HepG2 (cell line): Measurements from ENCODE around the gene ERICH6.

Source experiments
- FOXK1 ChIP-seq: sonication (generic); formaldehyde crosslinking; IDR thresholded peaks from 2 replicates; pipeline ENCODE4 v1.4.0; 2020; ENCODE audit warnings: low read depth, missing genetic modification reagents, borderline replicate concordance
- SIX1 ChIP-seq: sonication (generic); formaldehyde crosslinking; IDR thresholded peaks from 2 replicates; pipeline ENCODE4 v1.4.0; 2020; ENCODE audit warnings: missing genetic modification reagents, borderline replicate concordance
- SMAD1 ChIP-seq: sonication (generic); formaldehyde crosslinking; IDR thresholded peaks from 2 replicates; pipeline ENCODE4 v1.4.0; 2020; ENCODE audit warnings: missing genetic modification reagents, low read depth, mild to moderate bottlenecking, borderline replicate concordance
- ZFX ChIP-seq: sonication (generic); formaldehyde crosslinking; IDR thresholded peaks from 2 replicates; pipeline ENCODE4 v1.4.0; 2020; ENCODE audit warnings: mild to moderate bottlenecking, low read depth, missing genetic modification reagents, moderate library complexity
- ZNF441 ChIP-seq: sonication (generic); formaldehyde crosslinking; IDR thresholded peaks from 2 replicates; pipeline ENCODE4 v1.7.0; 2021; ENCODE audit warnings: missing genetic modification reagents, borderline replicate concordance
- TF ChIP-seq, protein P1 (sequence below): sonication (generic); formaldehyde crosslinking; IDR thresholded peaks from 2 replicates; pipeline ENCODE4 v1.5.0; 2020; ENCODE audit warnings: mild to moderate bottlenecking, missing genetic modification reagents, moderate library complexity
- TF ChIP-seq, protein P2 (sequence below): sonication (generic); formaldehyde crosslinking; IDR thresholded peaks from 2 replicates; pipeline ENCODE4 v1.4.0; 2020; ENCODE audit warnings: missing genetic modification reagents

DNA sequence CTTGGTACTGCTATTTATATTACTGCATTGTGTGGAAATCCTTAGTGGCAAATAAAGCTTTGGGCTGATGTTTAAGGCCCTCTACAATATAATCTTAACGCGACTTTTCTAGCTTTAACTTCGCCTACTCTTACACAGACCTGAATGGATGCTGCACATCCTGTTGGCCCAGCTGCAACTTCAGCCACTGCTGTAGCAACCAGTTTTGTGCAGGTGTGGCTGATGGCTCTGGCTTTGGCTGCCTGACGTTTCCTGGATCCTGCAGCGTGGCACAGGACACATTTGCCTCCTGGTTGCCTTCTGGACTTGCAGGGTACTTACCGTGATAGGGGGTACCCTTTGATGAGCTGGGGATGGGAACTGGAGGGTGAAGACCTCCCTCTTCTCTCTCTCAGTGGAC lies 20.2 kb upstream of the ERICH6 start:
- TF ChIP-seq, protein P1, sequence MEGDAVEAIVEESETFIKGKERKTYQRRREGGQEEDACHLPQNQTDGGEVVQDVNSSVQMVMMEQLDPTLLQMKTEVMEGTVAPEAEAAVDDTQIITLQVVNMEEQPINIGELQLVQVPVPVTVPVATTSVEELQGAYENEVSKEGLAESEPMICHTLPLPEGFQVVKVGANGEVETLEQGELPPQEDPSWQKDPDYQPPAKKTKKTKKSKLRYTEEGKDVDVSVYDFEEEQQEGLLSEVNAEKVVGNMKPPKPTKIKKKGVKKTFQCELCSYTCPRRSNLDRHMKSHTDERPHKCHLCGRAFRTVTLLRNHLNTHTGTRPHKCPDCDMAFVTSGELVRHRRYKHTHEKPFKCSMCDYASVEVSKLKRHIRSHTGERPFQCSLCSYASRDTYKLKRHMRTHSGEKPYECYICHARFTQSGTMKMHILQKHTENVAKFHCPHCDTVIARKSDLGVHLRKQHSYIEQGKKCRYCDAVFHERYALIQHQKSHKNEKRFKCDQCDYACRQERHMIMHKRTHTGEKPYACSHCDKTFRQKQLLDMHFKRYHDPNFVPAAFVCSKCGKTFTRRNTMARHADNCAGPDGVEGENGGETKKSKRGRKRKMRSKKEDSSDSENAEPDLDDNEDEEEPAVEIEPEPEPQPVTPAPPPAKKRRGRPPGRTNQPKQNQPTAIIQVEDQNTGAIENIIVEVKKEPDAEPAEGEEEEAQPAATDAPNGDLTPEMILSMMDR (CRISPR knock-in tag): no peak
- no peak for TF ChIP-seq ZFX (CRISPR knock-in tag)
- TF ChIP-seq SIX1 (CRISPR knock-in tag): no peak
- TF ChIP-seq, protein P2, sequence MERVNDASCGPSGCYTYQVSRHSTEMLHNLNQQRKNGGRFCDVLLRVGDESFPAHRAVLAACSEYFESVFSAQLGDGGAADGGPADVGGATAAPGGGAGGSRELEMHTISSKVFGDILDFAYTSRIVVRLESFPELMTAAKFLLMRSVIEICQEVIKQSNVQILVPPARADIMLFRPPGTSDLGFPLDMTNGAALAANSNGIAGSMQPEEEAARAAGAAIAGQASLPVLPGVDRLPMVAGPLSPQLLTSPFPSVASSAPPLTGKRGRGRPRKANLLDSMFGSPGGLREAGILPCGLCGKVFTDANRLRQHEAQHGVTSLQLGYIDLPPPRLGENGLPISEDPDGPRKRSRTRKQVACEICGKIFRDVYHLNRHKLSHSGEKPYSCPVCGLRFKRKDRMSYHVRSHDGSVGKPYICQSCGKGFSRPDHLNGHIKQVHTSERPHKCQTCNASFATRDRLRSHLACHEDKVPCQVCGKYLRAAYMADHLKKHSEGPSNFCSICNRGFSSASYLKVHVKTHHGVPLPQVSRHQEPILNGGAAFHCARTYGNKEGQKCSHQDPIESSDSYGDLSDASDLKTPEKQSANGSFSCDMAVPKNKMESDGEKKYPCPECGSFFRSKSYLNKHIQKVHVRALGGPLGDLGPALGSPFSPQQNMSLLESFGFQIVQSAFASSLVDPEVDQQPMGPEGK (CRISPR knock-in tag): no peak
- no peak for TF ChIP-seq FOXK1 (CRISPR knock-in tag)
- no peak for TF ChIP-seq ZNF441 (CRISPR knock-in tag)
- TF ChIP-seq SMAD1 (CRISPR knock-in tag): no peak
